ENCODE results near the gene PKD2L2.
"Not testable (repeated sequence)": the region's sequence is repeated elsewhere in the genome, so short reads cannot be mapped to it uniquely, and the experiment has no call there.

Gene PKD2L2

GRCh38 chr5:137957948-137958347 is 68.7 kb downstream of the PKD2L2 start:
- no peak for DNase-seq (ENCODE audit: low spot score)

GRCh38 chr5:137959488-137959887 is 70.2 kb downstream of the PKD2L2 start:
- DNase-seq (ENCODE audit: low spot score): no peak

- no peak for DNase-seq (ENCODE audit: low spot score)
Measured at GRCh38 chr5:137960141-137960540, 70.9 kb downstream of the PKD2L2 start.

GRCh38 chr5:137960819-137961218 is 71.6 kb downstream of the PKD2L2 start:
- no peak for DNase-seq (ENCODE audit: low spot score)

GRCh38 chr5:137970384-137970783 is 81.1 kb downstream of the PKD2L2 start:
- DNase-seq (ENCODE audit: low spot score): not testable (repeated sequence)

GRCh38 chr5:137975208-137975607 is 86.0 kb downstream of the PKD2L2 start:
- no peak for DNase-seq (ENCODE audit: low spot score)

- no peak for DNase-seq (ENCODE audit: low spot score)
Measured at GRCh38 chr5:137989419-137989818, 100.2 kb downstream of the PKD2L2 start.
